Endothelial cell of umbilical vein (primary cell): ENCODE measurements around the gene PAOX.

ENCODE experiments used
- EZH2 ChIP-seq: IDR thresholded peaks from 2 replicates; pipeline ENCODE4 v1.6.1; 2012; ENCODE audit warnings: borderline replicate concordance, low read depth, mild to moderate bottlenecking, moderate library complexity, low read length, inconsistent platforms; ENCODE audit not compliant: severe bottlenecking
- MAX ChIP-seq: IDR thresholded peaks from 2 replicates; pipeline ENCODE4 v1.6.1; 2011; ENCODE audit not compliant: insufficient read depth, insufficient read length
- MYC ChIP-seq: IDR thresholded peaks from one replicate; pipeline ENCODE4 v1.6.1; 2011; ENCODE audit warnings: mild to moderate bottlenecking, low read depth, low read length
- POLR2A ChIP-seq: IDR thresholded peaks from 2 replicates; pipeline ENCODE4 v1.6.1; 2012; ENCODE audit warnings: low read depth, mild to moderate bottlenecking, control low read depth, low read length
- POLR2AphosphoS5 ChIP-seq: IDR thresholded peaks from 2 replicates; pipeline ENCODE4 v1.6.1; 2012; ENCODE audit warnings: low read depth, mild to moderate bottlenecking, control low read depth, low read length, moderate library complexity; ENCODE audit not compliant: insufficient read depth
- TF ChIP-seq, protein P1 (sequence below), 2 donors: IDR thresholded peaks; 1 replicate in 1 of 2; 2 replicates in 1 of 2; pipeline ENCODE4 v1.5.1; 2011; ENCODE audit warnings: low read length in 2 of 2, mild to moderate bottlenecking in 2 of 2, moderate library complexity in 2 of 2, control low read depth in 1 of 2, inconsistent platforms in 1 of 2, low read depth in 1 of 2; ENCODE audit not compliant: insufficient read depth in 1 of 2; ENCODE audit errors: extremely low read depth in 1 of 2

DNA sequence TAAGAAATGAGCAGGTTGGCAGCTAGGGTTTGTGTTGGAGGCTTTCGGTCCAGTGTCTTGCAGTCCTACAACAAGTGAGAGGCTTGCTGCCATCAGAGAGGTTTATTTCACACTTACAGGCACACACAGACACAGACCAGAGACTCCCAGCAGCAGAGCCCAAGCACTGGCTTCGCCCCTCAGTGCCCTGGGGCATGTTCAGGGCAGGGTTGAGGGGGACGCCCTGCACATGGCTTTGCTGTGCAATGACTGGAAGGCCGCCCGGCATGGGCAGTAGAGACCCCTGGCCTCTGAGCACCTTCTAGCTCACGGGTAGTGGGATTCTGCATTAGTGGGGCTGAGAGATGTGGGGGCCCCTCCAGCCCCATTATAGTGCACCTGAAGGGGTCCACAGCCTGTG, 41.5 kb downstream of the PAOX start:
- TF ChIP-seq, protein P1, sequence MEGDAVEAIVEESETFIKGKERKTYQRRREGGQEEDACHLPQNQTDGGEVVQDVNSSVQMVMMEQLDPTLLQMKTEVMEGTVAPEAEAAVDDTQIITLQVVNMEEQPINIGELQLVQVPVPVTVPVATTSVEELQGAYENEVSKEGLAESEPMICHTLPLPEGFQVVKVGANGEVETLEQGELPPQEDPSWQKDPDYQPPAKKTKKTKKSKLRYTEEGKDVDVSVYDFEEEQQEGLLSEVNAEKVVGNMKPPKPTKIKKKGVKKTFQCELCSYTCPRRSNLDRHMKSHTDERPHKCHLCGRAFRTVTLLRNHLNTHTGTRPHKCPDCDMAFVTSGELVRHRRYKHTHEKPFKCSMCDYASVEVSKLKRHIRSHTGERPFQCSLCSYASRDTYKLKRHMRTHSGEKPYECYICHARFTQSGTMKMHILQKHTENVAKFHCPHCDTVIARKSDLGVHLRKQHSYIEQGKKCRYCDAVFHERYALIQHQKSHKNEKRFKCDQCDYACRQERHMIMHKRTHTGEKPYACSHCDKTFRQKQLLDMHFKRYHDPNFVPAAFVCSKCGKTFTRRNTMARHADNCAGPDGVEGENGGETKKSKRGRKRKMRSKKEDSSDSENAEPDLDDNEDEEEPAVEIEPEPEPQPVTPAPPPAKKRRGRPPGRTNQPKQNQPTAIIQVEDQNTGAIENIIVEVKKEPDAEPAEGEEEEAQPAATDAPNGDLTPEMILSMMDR (IDR thresholded peaks at IDR 0.05; ENCODE audit: extremely low read depth in 1 of 2, insufficient read depth in 1 of 2, low read depth in 1 of 2, low read length in 2 of 2), result no peak
- TF ChIP-seq POLR2A (no peak), EZH2 (no peak), MAX (no peak), POLR2AphosphoS5 (no peak), MYC (no peak)
